Loucy (cell line): ENCODE results near the gene LRRC53.

ENCODE experiments used
- H2AFZ ChIP-seq: fragments of 200-600 bp; sonication (generic); 2 replicates; pipeline ENCODE4 v1.6.0; 2016; ENCODE audit warnings: antibody characterized with exemption, mild to moderate bottlenecking, low read length, moderate library complexity
- H3F3A ChIP-seq: fragments of 200-600 bp; 2 replicates; pipeline ENCODE4 v1.6.0; 2016; ENCODE audit warnings: antibody characterized with exemption, low read depth, mild to moderate bottlenecking
- H3K27me3 ChIP-seq: fragments of 200-600 bp; sonication (generic); 2 replicates; pipeline ENCODE4 v1.6.1; 2014; ENCODE audit warnings: low read length, mild to moderate bottlenecking; ENCODE audit not compliant: insufficient read depth, poor library complexity, severe bottlenecking
- H3K36me3 ChIP-seq: fragments of 200-600 bp; sonication (generic); 2 replicates; pipeline ENCODE4 v1.6.1; 2016; ENCODE audit warnings: low read length; ENCODE audit not compliant: insufficient read depth
- H3K4me1 ChIP-seq: fragments of 200-600 bp; sonication (generic); 2 replicates; pipeline ENCODE4 v1.5.1; 2014; ENCODE audit warnings: low read length, mild to moderate bottlenecking; ENCODE audit not compliant: insufficient read depth, poor library complexity, severe bottlenecking
- H3K4me2 ChIP-seq: fragments of 200-600 bp; sonication (generic); 2 replicates; pipeline ENCODE4 v1.6.0; 2014; ENCODE audit warnings: antibody characterized with exemption, low read length, low read depth, mild to moderate bottlenecking; ENCODE audit not compliant: poor library complexity, severe bottlenecking
- H3K4me3 ChIP-seq: fragments of 200-600 bp; sonication (generic); 2 replicates; pipeline ENCODE4 v1.5.1; 2014; ENCODE audit warnings: low read length, mild to moderate bottlenecking, mixed read lengths; ENCODE audit not compliant: poor library complexity, severe bottlenecking
- H3K79me2 ChIP-seq: fragments of 200-600 bp; sonication (generic); 2 replicates; pipeline ENCODE4 v1.6.1; 2014; ENCODE audit warnings: low read length; ENCODE audit not compliant: insufficient read depth
- H3K9ac ChIP-seq: fragments of 200-600 bp; sonication (generic); 2 replicates; pipeline ENCODE4 v1.6.0; 2014; ENCODE audit warnings: mild to moderate bottlenecking, low read depth, low read length, moderate library complexity; ENCODE audit not compliant: poor library complexity, severe bottlenecking
- H3K9me2 ChIP-seq: fragments of 200-600 bp; sonication (generic); replicated peaks from 2 replicates; pipeline ENCODE4 v1.6.1; 2016; ENCODE audit warnings: low read depth, low read length, mixed read lengths
- H3K9me3 ChIP-seq: fragments of 200-600 bp; sonication (generic); 2 replicates; pipeline ENCODE4 v1.6.1; 2014; ENCODE audit warnings: mild to moderate bottlenecking, antibody characterized with exemption, low read length, low read depth; ENCODE audit not compliant: insufficient read depth
- H4K20me1 ChIP-seq: fragments of 200-600 bp; sonication (generic); 2 replicates; pipeline ENCODE4 v1.6.0; 2014; ENCODE audit warnings: antibody characterized with exemption, low read length, mild to moderate bottlenecking; ENCODE audit not compliant: insufficient read depth, poor library complexity, severe bottlenecking
- CTCF ChIP-seq: fragments of 200-600 bp; sonication (generic); conservative IDR thresholded peaks from 2 replicates; pipeline ENCODE4 v1.5.1; 2014; ENCODE audit warnings: mild to moderate bottlenecking, antibody characterized with exemption, low read length
- EZH2phosphoT487 ChIP-seq: fragments of 200-600 bp; IDR thresholded peaks from 2 replicates; pipeline ENCODE4 v1.6.1; 2018; ENCODE audit warnings: antibody characterized with exemption, mild to moderate bottlenecking, moderate library complexity, borderline replicate concordance

LRRC53 gene

DNA sequence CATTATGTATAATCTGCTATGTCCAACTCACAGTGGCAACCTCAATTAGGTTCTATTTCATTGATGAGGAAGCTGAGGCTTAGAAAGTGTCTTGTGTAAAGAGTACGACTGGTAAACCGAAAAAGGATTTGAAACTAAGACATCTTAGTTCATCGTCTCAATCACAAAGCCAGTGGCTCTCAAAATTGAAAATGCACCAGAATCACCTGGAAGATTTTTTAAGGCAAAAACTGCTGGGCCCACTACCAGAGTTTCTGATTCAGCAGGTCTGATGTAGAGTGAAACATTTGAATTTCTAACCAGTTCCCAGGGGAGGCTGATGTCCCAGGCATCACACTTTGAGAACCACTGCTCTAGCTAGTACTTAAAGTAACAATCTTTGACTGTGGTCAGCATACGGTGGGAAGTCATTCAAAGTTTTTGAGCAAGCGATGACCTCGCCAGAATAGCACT is 5.2 kb upstream of the LRRC53 start:
- Histone ChIP-seq H2AFZ (no peak overlapping the region), H3K36me3 (no peaks in the 10 kb centered on the region)

DNA sequence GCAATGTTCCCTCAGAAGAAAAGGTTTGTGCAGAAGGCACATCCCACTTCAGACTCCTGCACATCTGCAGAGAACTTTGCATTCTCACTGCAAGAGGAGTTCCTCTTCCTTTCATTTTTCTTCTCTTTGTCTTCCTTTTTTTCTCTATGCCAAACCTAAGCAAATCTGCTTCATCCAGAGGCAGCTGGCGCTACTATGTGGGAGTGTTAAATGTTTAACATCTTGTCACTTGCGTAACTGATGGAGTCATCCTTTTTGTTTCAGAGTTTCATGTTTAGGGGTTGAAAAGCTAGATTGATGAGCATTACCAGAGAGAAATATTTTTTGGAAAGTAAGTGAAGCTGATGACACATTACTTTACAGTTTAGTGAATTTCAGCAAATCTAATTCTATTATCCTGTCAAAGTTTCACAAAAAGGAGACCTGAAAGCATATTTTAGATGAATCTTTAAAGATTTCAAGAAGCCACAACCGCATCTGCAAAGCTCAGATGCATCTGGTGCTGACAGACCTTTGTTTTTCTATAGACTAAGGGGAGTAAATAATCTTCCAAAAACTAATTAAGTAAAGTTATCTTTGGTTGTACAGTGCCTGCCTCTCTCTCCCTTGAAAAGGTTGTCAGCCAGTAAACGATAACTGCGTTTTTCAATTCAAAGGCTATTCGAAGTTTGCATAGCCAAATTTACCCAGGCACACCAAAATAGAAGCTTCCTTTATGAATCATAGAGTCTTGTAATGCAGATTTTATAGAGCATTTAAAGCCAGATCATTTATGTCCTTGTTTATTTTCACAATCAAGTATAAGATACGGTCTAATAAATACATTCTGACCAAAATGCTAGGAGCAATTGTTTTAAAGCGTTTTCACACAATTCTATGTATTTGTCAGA is 1.2 kb upstream of the LRRC53 start:
- no peaks in the 10 kb centered on the region for H3K4me1 ChIP-seq
- H2AFZ ChIP-seq = no peak overlapping the region

More for the DNA sequence above, 5.2 kb upstream of the LRRC53 start:
- H3K9me3 ChIP-seq = no peaks in the 10 kb centered on the region
- no peaks in the 10 kb centered on the region for H3K79me2 ChIP-seq
- no peaks in the 10 kb centered on the region for H3K4me1 ChIP-seq
- H3K4me3 ChIP-seq = no peak overlapping the region
- no peak overlapping the region for H3K4me2 ChIP-seq
- no peak overlapping the region for H3K9ac ChIP-seq
- no peaks in the 10 kb centered on the region for H3F3A ChIP-seq
- no peaks in the 10 kb centered on the region for H3K9me2 ChIP-seq
- no peaks in the 10 kb centered on the region for H3K27me3 ChIP-seq
- TF ChIP-seq EZH2phosphoT487 (no peak), CTCF (no peak)
- H4K20me1 ChIP-seq = no peaks in the 10 kb centered on the region

DNA sequence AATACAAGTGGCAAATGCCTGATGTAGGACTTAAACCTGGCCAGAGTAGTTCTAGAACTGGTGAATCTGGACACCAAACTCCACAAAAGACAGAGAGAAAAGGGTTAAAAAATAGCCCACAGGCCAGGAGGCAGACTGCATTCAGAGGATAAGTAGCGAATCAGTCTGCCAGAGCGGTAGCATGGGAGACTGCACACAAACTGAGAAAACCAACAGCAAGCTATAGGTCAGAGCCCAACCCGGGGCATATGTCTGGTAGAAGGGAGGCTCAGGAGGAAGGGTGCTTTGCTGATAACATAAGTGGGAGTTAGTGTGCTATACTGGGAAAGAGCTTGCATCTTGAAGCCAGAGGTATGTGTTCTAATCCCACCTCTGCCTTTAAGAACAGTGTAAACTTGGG is 4.0 kb downstream of the LRRC53 start:
- Histone ChIP-seq H3F3A (no peaks in the 10 kb centered on the region), H3K4me3 (no peak overlapping the region), H3K9ac (no peak overlapping the region), H3K4me1 (no peaks in the 10 kb centered on the region), H3K36me3 (no peaks in the 10 kb centered on the region), H2AFZ (no peak overlapping the region), H4K20me1 (no peaks in the 10 kb centered on the region), H3K9me2 (no peaks in the 10 kb centered on the region), H3K9me3 (no peaks in the 10 kb centered on the region), H3K4me2 (no peak overlapping the region), H3K27me3 (no peaks in the 10 kb centered on the region), H3K79me2 (no peaks in the 10 kb centered on the region)
- TF ChIP-seq EZH2phosphoT487 (no peak), CTCF (no peak)

More for the DNA sequence above, 1.2 kb upstream of the LRRC53 start:
- H3K4me3 ChIP-seq = no peak overlapping the region
- H4K20me1 ChIP-seq = no peaks in the 10 kb centered on the region
- no peaks in the 10 kb centered on the region for H3K27me3 ChIP-seq
- H3K9me3 ChIP-seq = no peaks in the 10 kb centered on the region
- TF ChIP-seq EZH2phosphoT487 (no peak), CTCF (no peak)
- H3K4me2 ChIP-seq = no peak overlapping the region
- H3F3A ChIP-seq = no peaks in the 10 kb centered on the region
- H3K36me3 ChIP-seq = no peaks in the 10 kb centered on the region
- no peaks in the 10 kb centered on the region for H3K79me2 ChIP-seq
- H3K9me2 ChIP-seq = no peaks in the 10 kb centered on the region
- H3K9ac ChIP-seq = no peak overlapping the region
